Measurements from ENCODE around the gene COMMD3. TPM values are rescaled to one million over a fixed set of nuclear protein-coding genes. Genes with fewer than 3 reads are reported as not detected.

The COMMD3 gene
- total RNA-seq, 1 donor from 2014 or later, result 42.3 TPM

- Mint-ChIP-seq H3K27ac (ENCODE audit: unreplicated experiment) (no peak overlapping the region), H3K9me3 (ENCODE audit: unreplicated experiment) (no peaks in the 10 kb centered on the region), H3K4me1 (ENCODE audit: unreplicated experiment) (peaks cover 7% of the 10 kb centered on the region), H3K36me3 (ENCODE audit: low read depth, unreplicated experiment) (peaks cover 4% of the 10 kb centered on the region), H3K27me3 (ENCODE audit: unreplicated experiment) (peaks cover 29% of the 10 kb centered on the region), H3K4me3 (ENCODE audit: unreplicated experiment) (peak overlapping the region; percentile 86)
- DNase-seq (ENCODE audit: low spot score), result no peak
- no peak for TF ChIP-seq CTCF (IDR thresholded peaks at IDR 0.05; ENCODE audit: unreplicated experiment)
Observed at GRCh38 chr10:22341190-22341925, 25.2 kb downstream of the COMMD3 start.

- Mint-ChIP-seq H3K27me3 (ENCODE audit: unreplicated experiment) (peaks cover 30% of the 10 kb centered on the region), H3K4me1 (ENCODE audit: unreplicated experiment) (peaks cover 7% of the 10 kb centered on the region), H3K4me3 (ENCODE audit: unreplicated experiment) (no peak overlapping the region)
Observed at GRCh38 chr10:22341926-22342196, 25.7 kb downstream of the COMMD3 start.

GRCh38 chr10:22342421-22342820 is 26.2 kb downstream of the COMMD3 start:
- Mint-ChIP-seq H3K9me3 (ENCODE audit: unreplicated experiment) (no peaks in the 10 kb centered on the region), H3K27me3 (ENCODE audit: unreplicated experiment) (peaks cover 27% of the 10 kb centered on the region), H3K4me1 (ENCODE audit: unreplicated experiment) (peaks cover 7% of the 10 kb centered on the region), H3K36me3 (ENCODE audit: low read depth, unreplicated experiment) (peaks cover 4% of the 10 kb centered on the region), H3K4me3 (ENCODE audit: unreplicated experiment) (no peak overlapping the region), H3K27ac (ENCODE audit: unreplicated experiment) (no peak overlapping the region)
- no peak for DNase-seq (ENCODE audit: low spot score)
- TF ChIP-seq CTCF (IDR thresholded peaks at IDR 0.05; ENCODE audit: unreplicated experiment), result no peak

More at GRCh38 chr10:22341926-22342196, 25.7 kb downstream of the COMMD3 start:
- TF ChIP-seq CTCF (IDR thresholded peaks at IDR 0.05; ENCODE audit: unreplicated experiment), result no peak
- H3K36me3 Mint-ChIP-seq (ENCODE audit: low read depth, unreplicated experiment), result peaks cover 4% of the 10 kb centered on the region
- no peaks in the 10 kb centered on the region for H3K9me3 Mint-ChIP-seq (ENCODE audit: unreplicated experiment)
- DNase-seq (ENCODE audit: low spot score), result no peak
- no peak overlapping the region for H3K27ac Mint-ChIP-seq (ENCODE audit: unreplicated experiment)

- Mint-ChIP-seq H3K27me3 (ENCODE audit: unreplicated experiment) (peaks cover 27% of the 10 kb centered on the region), H3K4me1 (ENCODE audit: unreplicated experiment) (peaks cover 7% of the 10 kb centered on the region), H3K4me3 (ENCODE audit: unreplicated experiment) (no peak overlapping the region), H3K9me3 (ENCODE audit: unreplicated experiment) (no peaks in the 10 kb centered on the region), H3K36me3 (ENCODE audit: low read depth, unreplicated experiment) (peaks cover 4% of the 10 kb centered on the region), H3K27ac (ENCODE audit: unreplicated experiment) (no peak overlapping the region)
- no peak for TF ChIP-seq CTCF (IDR thresholded peaks at IDR 0.05; ENCODE audit: unreplicated experiment)
- DNase-seq (ENCODE audit: low spot score), result no peak
Observed at GRCh38 chr10:22343731-22344130, 27.5 kb downstream of the COMMD3 start.

- Mint-ChIP-seq H3K36me3 (ENCODE audit: low read depth, unreplicated experiment) (peaks cover 4% of the 10 kb centered on the region), H3K27ac (ENCODE audit: unreplicated experiment) (no peak overlapping the region), H3K9me3 (ENCODE audit: unreplicated experiment) (no peaks in the 10 kb centered on the region), H3K4me1 (ENCODE audit: unreplicated experiment) (peaks cover 7% of the 10 kb centered on the region), H3K4me3 (ENCODE audit: unreplicated experiment) (no peak overlapping the region), H3K27me3 (ENCODE audit: unreplicated experiment) (peaks cover 27% of the 10 kb centered on the region)
- TF ChIP-seq CTCF (IDR thresholded peaks at IDR 0.05; ENCODE audit: unreplicated experiment), result no peak
- no peak for DNase-seq (ENCODE audit: low spot score)
Observed at GRCh38 chr10:22344249-22344648, 28.1 kb downstream of the COMMD3 start.

All from endothelial cell (in vitro differentiated cells).